CD4-positive, CD25-positive, alpha-beta regulatory T cell (primary cell): Measurements from ENCODE around the gene CDC42EP1. TPM values are rescaled to one million over a fixed set of nuclear protein-coding genes. Genes with fewer than 3 reads are reported as not detected.

Experiments used
- ATAC-seq, 2 donors: fragments of 150-1000 bp; cut with Tn5 transposase; one replicate each; pipeline ENCODE4 v1.10.0; 2021; ENCODE audit warnings: low read depth in 2 of 2, moderate number of reproducible peaks in 2 of 2, moderate library complexity in 1 of 2
- DNase-seq, 3 donors: peaks; one replicate each; pipeline versions ENCODE4 v3.0.0 to v3.0.0-alpha.2; 2012 to 2022; ENCODE audit warnings: mixed read lengths in 1 of 3
- H3K27ac ChIP-seq: one replicate; pipeline ENCODE4 v1.7.0; 2013; ENCODE audit warnings: mild to moderate bottlenecking, low read length; ENCODE audit not compliant: insufficient read depth, poor library complexity, severe bottlenecking
- H3K27me3 ChIP-seq: one replicate; pipeline ENCODE4 v1.7.0; 2013; ENCODE audit warnings: low read length; ENCODE audit not compliant: control insufficient read depth, insufficient read depth
- H3K36me3 ChIP-seq: one replicate; pipeline ENCODE4 v1.7.0; 2013; ENCODE audit warnings: mild to moderate bottlenecking, low read length, moderate library complexity; ENCODE audit not compliant: control insufficient read depth, insufficient read depth
- H3K4me1 ChIP-seq: 2 replicates; pipeline ENCODE4 v1.7.0; 2013; ENCODE audit warnings: mild to moderate bottlenecking, low read length; ENCODE audit not compliant: insufficient read depth, control insufficient read depth, poor library complexity, severe bottlenecking
- H3K4me3 ChIP-seq: one replicate; pipeline ENCODE4 v1.7.0; 2013; ENCODE audit warnings: low read depth, mild to moderate bottlenecking, low read length, moderate library complexity
- H3K9me3 ChIP-seq, 2 experiments: 1 replicate in 1 of 2; 2 replicates in 1 of 2; pipeline ENCODE4 v1.7.0; 2013; ENCODE audit warnings: low read length in 2 of 2, mild to moderate bottlenecking in 1 of 2, moderate library complexity in 1 of 2; ENCODE audit not compliant: control insufficient read depth in 2 of 2
- H3K27ac Mint-ChIP-seq, 3 donors: one replicate each; pipeline ENCODE4 v1.8.0; 2020 to 2022; ENCODE audit warnings: mild to moderate bottlenecking in 3 of 3, mixed read lengths in 3 of 3, moderate library complexity in 2 of 3
- H3K27me3 Mint-ChIP-seq: one replicate; pipeline ENCODE4 v1.8.0; 2022; ENCODE audit warnings: mild to moderate bottlenecking, mixed read lengths
- H3K36me3 Mint-ChIP-seq: one replicate; pipeline ENCODE4 v1.8.0; 2020; ENCODE audit warnings: mixed read lengths
- H3K4me1 Mint-ChIP-seq, 4 donors: one replicate each; pipeline ENCODE4 v1.8.0; 2020 to 2022; ENCODE audit warnings: mixed read lengths in 4 of 4, mild to moderate bottlenecking in 1 of 4
- H3K4me3 Mint-ChIP-seq, 4 donors: one replicate each; pipeline ENCODE4 v1.8.0; 2020 to 2022; ENCODE audit warnings: mild to moderate bottlenecking in 4 of 4, mixed read lengths in 4 of 4, moderate library complexity in 3 of 4
- H3K9me3 Mint-ChIP-seq, 7 donors: one replicate each; pipeline ENCODE4 v1.8.0; 2020 to 2022; ENCODE audit warnings: mixed read lengths in 7 of 7, mild to moderate bottlenecking in 3 of 7, moderate library complexity in 2 of 7
- polyA plus RNA-seq, 4 donors: library from polyadenylated mRNA; unstranded; fragments of 300-500 nt; fragmentation: Illumina TruSeq; gene quantifications; one replicate each; pipeline ENCODE4 v1.2.3, GENCODE V29; 2021
- total RNA-seq: library from RNA; stranded (reverse); gene quantifications from one replicate; pipeline ENCODE4 v1.2.3, GENCODE V29; 2022

Gene CDC42EP1
- total and polyA plus RNA-seq, 5 donors from 2014 or later: not detected

GRCh38 chr22:37564111-37564711 lies 3.9 kb downstream of the CDC42EP1 start:
- peaks cover 40% of the 10 kb centered on the region for H3K4me1 ChIP-seq

GRCh38 chr22:37565830-37566229 lies 5.5 kb downstream of the CDC42EP1 start:
- Histone ChIP-seq H3K4me1 (peaks cover 35% of the 10 kb centered on the region), H3K9me3 (no peaks in the 10 kb centered on the region), H3K4me3 (no peak overlapping the region), H3K36me3 (no peaks in the 10 kb centered on the region), H3K27ac (no peak overlapping the region), H3K27me3 (peaks cover 10% of the 10 kb centered on the region)
- no peaks in the 10 kb centered on the region for H3K9me3 Mint-ChIP-seq
- peaks cover 5 to 48% (median 20%) of the 10 kb centered on the region in 4 donors for H3K4me1 Mint-ChIP-seq
- H3K27me3 Mint-ChIP-seq: peaks cover 50% of the 10 kb centered on the region
- ATAC-seq (no peak), DNase-seq (no peak)
- no peak overlapping the region for H3K27ac Mint-ChIP-seq
- H3K36me3 Mint-ChIP-seq: no peaks in the 10 kb centered on the region
- H3K4me3 Mint-ChIP-seq: peak overlapping the region in 3 of 4 donors; percentile 7 to 74 (median 38)

More at GRCh38 chr22:37564111-37564711, 3.9 kb downstream of the CDC42EP1 start:
- H3K27ac Mint-ChIP-seq: no peak overlapping the region
- no peaks in the 10 kb centered on the region for H3K9me3 Mint-ChIP-seq
- ATAC-seq (no peak), DNase-seq (no peak)
- Histone ChIP-seq H3K27me3 (peaks cover 15% of the 10 kb centered on the region), H3K9me3 (no peaks in the 10 kb centered on the region), H3K4me3 (no peak overlapping the region), H3K27ac (no peak overlapping the region), H3K36me3 (no peaks in the 10 kb centered on the region)
- peaks cover 5 to 54% (median 20%) of the 10 kb centered on the region in 4 donors for H3K4me1 Mint-ChIP-seq
- H3K27me3 Mint-ChIP-seq: peaks cover 58% of the 10 kb centered on the region
- no peaks in the 10 kb centered on the region for H3K36me3 Mint-ChIP-seq
- peak overlapping the region in 1 of 4 donors; percentile 22 for H3K4me3 Mint-ChIP-seq

- H3K4me3 ChIP-seq: no peak overlapping the region
- ATAC-seq (peak; percentile 26 to 32), DNase-seq (peak; percentile 11 to 46 (median 34))
- no peaks in the 10 kb centered on the region for H3K36me3 Mint-ChIP-seq
- peaks cover 44% of the 10 kb centered on the region for H3K27me3 Mint-ChIP-seq
- H3K27ac Mint-ChIP-seq: peak overlapping the region in 1 of 3 donors; percentile 20
- H3K27ac ChIP-seq: no peak overlapping the region
- peaks cover 10% of the 10 kb centered on the region for H3K27me3 ChIP-seq
- peaks cover 5 to 43% (median 20%) of the 10 kb centered on the region in 4 donors for H3K4me1 Mint-ChIP-seq
- H3K9me3 ChIP-seq: no peaks in the 10 kb centered on the region
- H3K4me1 ChIP-seq: peaks cover 30% of the 10 kb centered on the region
- no peaks in the 10 kb centered on the region for H3K36me3 ChIP-seq
- no peaks in the 10 kb centered on the region for H3K9me3 Mint-ChIP-seq
- H3K4me3 Mint-ChIP-seq: peak overlapping the region in 3 of 4 donors; percentile 26 to 73 (median 59)
Measured at GRCh38 chr22:37566329-37566837, 6.1 kb downstream of the CDC42EP1 start.

- DNase-seq (peak; percentile 81 to 93 (median 84)), ATAC-seq (peak; percentile 86 to 88)
- Histone ChIP-seq H3K27me3 (peaks cover 6% of the 10 kb centered on the region), H3K27ac (no peak overlapping the region), H3K4me3 (peak overlapping the region; percentile 42), H3K4me1 (peaks cover 22% of the 10 kb centered on the region), H3K36me3 (no peaks in the 10 kb centered on the region), H3K9me3 (no peaks in the 10 kb centered on the region)
- Mint-ChIP-seq H3K27me3 (peaks cover 41% of the 10 kb centered on the region), H3K27ac (peak overlapping the region in 2 of 3 donors; percentile 12 to 63), H3K4me3 (peak overlapping the region; percentile 71 to 80 (median 74)), H3K9me3 (no peaks in the 10 kb centered on the region), H3K4me1 (peaks cover 5 to 37% (median 18%) of the 10 kb centered on the region in 4 donors), H3K36me3 (no peaks in the 10 kb centered on the region)
Measured at GRCh38 chr22:37566903-37567798, 6.9 kb downstream of the CDC42EP1 start.

GRCh38 chr22:37568012-37568411 lies 7.7 kb downstream of the CDC42EP1 start:
- Mint-ChIP-seq H3K36me3 (no peaks in the 10 kb centered on the region), H3K4me3 (no peak overlapping the region), H3K27ac (no peak overlapping the region), H3K27me3 (peaks cover 33% of the 10 kb centered on the region), H3K9me3 (no peaks in the 10 kb centered on the region), H3K4me1 (peaks cover 5 to 32% (median 18%) of the 10 kb centered on the region in 4 donors)
- no peak for ATAC-seq
- H3K4me3 ChIP-seq: no peak overlapping the region
- H3K36me3 ChIP-seq: no peaks in the 10 kb centered on the region
- peaks cover 21% of the 10 kb centered on the region for H3K4me1 ChIP-seq
- H3K27ac ChIP-seq: no peak overlapping the region
- no peaks in the 10 kb centered on the region for H3K9me3 ChIP-seq
- DNase-seq: no peak
- peaks cover 5% of the 10 kb centered on the region for H3K27me3 ChIP-seq

GRCh38 chr22:37568448-37569008 lies 8.2 kb downstream of the CDC42EP1 start:
- Histone ChIP-seq H3K4me3 (no peak overlapping the region), H3K27me3 (peaks cover 3% of the 10 kb centered on the region), H3K27ac (no peak overlapping the region), H3K36me3 (no peaks in the 10 kb centered on the region), H3K4me1 (peaks cover 21% of the 10 kb centered on the region), H3K9me3 (no peaks in the 10 kb centered on the region)
- no peak overlapping the region for H3K27ac Mint-ChIP-seq
- no peaks in the 10 kb centered on the region for H3K9me3 Mint-ChIP-seq
- peaks cover 27% of the 10 kb centered on the region for H3K27me3 Mint-ChIP-seq
- H3K36me3 Mint-ChIP-seq: no peaks in the 10 kb centered on the region
- DNase-seq: no peak
- no peak overlapping the region for H3K4me3 Mint-ChIP-seq
- no peak for ATAC-seq
- peaks cover 5 to 27% (median 15%) of the 10 kb centered on the region in 4 donors for H3K4me1 Mint-ChIP-seq

- no peaks in the 10 kb centered on the region for H3K36me3 Mint-ChIP-seq
- H3K4me3 ChIP-seq: no peak overlapping the region
- H3K4me1 ChIP-seq: peaks cover 21% of the 10 kb centered on the region
- H3K9me3 ChIP-seq: no peaks in the 10 kb centered on the region
- no peaks in the 10 kb centered on the region for H3K9me3 Mint-ChIP-seq
- H3K27ac Mint-ChIP-seq: no peak overlapping the region
- no peak overlapping the region for H3K27ac ChIP-seq
- ATAC-seq: no peak
- no peaks in the 10 kb centered on the region for H3K36me3 ChIP-seq
- no peak for DNase-seq
- H3K4me1 Mint-ChIP-seq: peaks cover 5 to 22% (median 13%) of the 10 kb centered on the region in 4 donors
- peaks cover 24% of the 10 kb centered on the region for H3K27me3 Mint-ChIP-seq
- H3K4me3 Mint-ChIP-seq: no peak overlapping the region
- no peaks in the 10 kb centered on the region for H3K27me3 ChIP-seq
Measured at GRCh38 chr22:37569009-37569920, 9.0 kb downstream of the CDC42EP1 start.
